B cell (primary cell): Measurements from ENCODE around the gene PDILT. TPM values are rescaled to one million over a fixed set of nuclear protein-coding genes. Genes with fewer than 3 reads are reported as not detected.

Source experiments
- ATAC-seq: fragments of 200-7000 bp; cut with Tn5 transposase; one replicate; pipeline ENCODE4 v1.10.0; 2021; ENCODE audit warnings: low read depth, mild to moderate bottlenecking, moderate number of reproducible peaks, moderate library complexity
- CTCF ChIA-PET: fragments of 350-600 bp; sonication (Branson Sonifier 250); formaldehyde crosslinking; loops from one replicate; lab custom pipeline; 2021; ENCODE audit warnings: antibody characterized with exemption, inconsistent platforms; lab: Charles Lee
- POLR2A ChIA-PET: fragments of 350-600 bp; sonication (Branson Sonifier 250); formaldehyde crosslinking; loops from one replicate; lab custom pipeline; 2021; ENCODE audit warnings: antibody characterized with exemption; lab: Charles Lee
- DNase-seq: peaks from one replicate; pipeline ENCODE4 v3.0.0; 2013
- H2AFZ ChIP-seq: 2 replicates; pipeline ENCODE4 v1.6.1; 2012; ENCODE audit warnings: mild to moderate bottlenecking, low read depth, low read length; ENCODE audit not compliant: insufficient read depth, poor library complexity, severe bottlenecking
- H3K27ac ChIP-seq, 2 donors: 1 replicate in 1 of 2; 2 replicates in 1 of 2; pipeline ENCODE4 v1.5.1; 2012 to 2013; ENCODE audit warnings: low read length in 2 of 2, mild to moderate bottlenecking in 2 of 2, moderate library complexity in 1 of 2
- H3K27me3 ChIP-seq, 4 experiments: fragments of 200-600 bp in 1 of 4; sonication (generic) in 1 of 4; replicated peaks in 1 of 4; 1 replicate in 2 of 4; 2 replicates in 2 of 4; pipeline versions ENCODE4 v1.6.1 to v1.7.0; 2013 to 2016; ENCODE audit warnings: low read length in 3 of 4, mild to moderate bottlenecking in 2 of 4, mixed read lengths in 1 of 4, moderate library complexity in 1 of 4; ENCODE audit not compliant: insufficient read depth in 4 of 4, control insufficient read depth in 3 of 4; ENCODE audit errors: control extremely low read depth in 1 of 4
- H3K36me3 ChIP-seq, 2 experiments: replicated peaks in 1 of 2; 1 replicate in 1 of 2; 2 replicates in 1 of 2; pipeline versions ENCODE4 v1.6.1 to v1.7.1; 2013; ENCODE audit warnings: low read length in 1 of 2; ENCODE audit not compliant: insufficient read depth in 2 of 2, control insufficient read depth in 1 of 2; ENCODE audit errors: control extremely low read depth in 1 of 2, extremely low read depth in 1 of 2
- H3K4me1 ChIP-seq, 2 donors: fragments of 200-600 bp in 1 of 2; sonication (generic) in 1 of 2; 1 replicate in 1 of 2; 2 replicates in 1 of 2; pipeline versions ENCODE4 v1.5.1 to v1.6.1; 2013 to 2017; ENCODE audit warnings: low read length in 2 of 2; ENCODE audit not compliant: control insufficient read depth in 2 of 2, insufficient read depth in 2 of 2
- H3K4me2 ChIP-seq: replicated peaks from 2 replicates; pipeline ENCODE3; 2012; ENCODE audit warnings: mild to moderate bottlenecking, low read depth, low read length; ENCODE audit not compliant: poor library complexity, severe bottlenecking
- H3K4me3 ChIP-seq, 5 experiments: fragments of 200-600 bp in 1 of 5; sonication (generic) in 1 of 5; 1 replicate in 3 of 5; 2 replicates in 2 of 5; pipeline versions ENCODE4 v1.5.1 to v1.7.0; 2011 to 2016; ENCODE audit warnings: low read length in 4 of 5, mild to moderate bottlenecking in 4 of 5, low read depth in 2 of 5, control low read depth in 1 of 5, moderate library complexity in 1 of 5; ENCODE audit not compliant: insufficient read depth in 1 of 5; ENCODE audit errors: control extremely low read depth in 1 of 5, extremely low read depth in 1 of 5
- H3K79me2 ChIP-seq: fragments of 200-600 bp; sonication (generic); one replicate; pipeline ENCODE4 v1.6.0; 2016; ENCODE audit warnings: low read length; ENCODE audit not compliant: control insufficient read depth, insufficient read depth
- H3K9ac ChIP-seq: fragments of 200-600 bp; sonication (generic); 2 replicates; pipeline ENCODE4 v1.6.1; 2017; ENCODE audit warnings: mild to moderate bottlenecking, low read length, moderate library complexity
- H3K9me3 ChIP-seq, 3 donors: one replicate each; pipeline versions ENCODE4 v1.6.1 to v1.7.1; 2013; ENCODE audit warnings: low read length in 2 of 3; ENCODE audit not compliant: control insufficient read depth in 2 of 3, insufficient read depth in 1 of 3; ENCODE audit errors: control extremely low read depth in 1 of 3
- H4K20me1 ChIP-seq: 2 replicates; pipeline ENCODE4 v1.6.0; 2012; ENCODE audit warnings: mild to moderate bottlenecking, low read length; ENCODE audit not compliant: insufficient read depth, control insufficient read depth, poor library complexity, severe bottlenecking
- H3K27ac Mint-ChIP-seq: one replicate; pipeline ENCODE4 v1.8.0; 2021; ENCODE audit warnings: mixed read lengths
- H3K27me3 Mint-ChIP-seq: one replicate; pipeline ENCODE4 v1.8.0; 2021; ENCODE audit warnings: mixed read lengths
- H3K4me1 Mint-ChIP-seq: one replicate; pipeline ENCODE4 v1.8.0; 2021; ENCODE audit warnings: mixed read lengths
- H3K4me3 Mint-ChIP-seq: one replicate; pipeline ENCODE4 v1.8.0; 2021; ENCODE audit warnings: mixed read lengths
- H3K9me3 Mint-ChIP-seq: one replicate; pipeline ENCODE4 v1.8.0; 2022; ENCODE audit warnings: mixed read lengths; ENCODE audit not compliant: insufficient read depth
- EZH2 ChIP-seq: IDR thresholded peaks from 2 replicates; pipeline ENCODE4 v1.6.1; 2012; ENCODE audit warnings: borderline replicate concordance, low read depth, mild to moderate bottlenecking, moderate library complexity, low read length; ENCODE audit not compliant: insufficient read depth, poor library complexity, severe bottlenecking
- WGBS: methylation state at CpG from one replicate; pipeline ENCODE4 v1.1.5; 2013; ENCODE audit warnings: missing lambda C conversion rate; ENCODE audit not compliant: insufficient coverage; 5-methylcytosine and 5-hydroxymethylcytosine counted together
- intact Hi-C: fragments of 100-400 bp; cut with micrococcal nuclease; formaldehyde crosslinking; loops from one replicate; pipeline ENCODE4 v1.10.0; 2022
- polyA plus RNA-seq: library from polyadenylated mRNA; depleted of rRNA; stranded (reverse); fragments of >200 nt; gene quantifications from 2 replicates; pipeline ENCODE4 v1.2.3, GENCODE V29; 2012
- total RNA-seq, 2 donors: library from RNA; stranded (reverse); fragments of 120-200 nt in 1 of 2; gene quantifications; 1 replicate in 1 of 2; 2 replicates in 1 of 2; pipeline versions ENCODE4 v1.2.3 to v1.2.4, GENCODE V29; 2013 to 2022
- TF ChIP-seq, protein P1 (sequence below): fragments of 200-600 bp; IDR thresholded peaks from one replicate; pipeline ENCODE4 v1.8.0; 2022; ENCODE audit warnings: antibody characterized with exemption, mild to moderate bottlenecking

The PDILT gene
- total and polyA plus RNA-seq, 2 donors (not counting 1 experiment from before 2014, with no cell fraction given): not detected

DNA sequence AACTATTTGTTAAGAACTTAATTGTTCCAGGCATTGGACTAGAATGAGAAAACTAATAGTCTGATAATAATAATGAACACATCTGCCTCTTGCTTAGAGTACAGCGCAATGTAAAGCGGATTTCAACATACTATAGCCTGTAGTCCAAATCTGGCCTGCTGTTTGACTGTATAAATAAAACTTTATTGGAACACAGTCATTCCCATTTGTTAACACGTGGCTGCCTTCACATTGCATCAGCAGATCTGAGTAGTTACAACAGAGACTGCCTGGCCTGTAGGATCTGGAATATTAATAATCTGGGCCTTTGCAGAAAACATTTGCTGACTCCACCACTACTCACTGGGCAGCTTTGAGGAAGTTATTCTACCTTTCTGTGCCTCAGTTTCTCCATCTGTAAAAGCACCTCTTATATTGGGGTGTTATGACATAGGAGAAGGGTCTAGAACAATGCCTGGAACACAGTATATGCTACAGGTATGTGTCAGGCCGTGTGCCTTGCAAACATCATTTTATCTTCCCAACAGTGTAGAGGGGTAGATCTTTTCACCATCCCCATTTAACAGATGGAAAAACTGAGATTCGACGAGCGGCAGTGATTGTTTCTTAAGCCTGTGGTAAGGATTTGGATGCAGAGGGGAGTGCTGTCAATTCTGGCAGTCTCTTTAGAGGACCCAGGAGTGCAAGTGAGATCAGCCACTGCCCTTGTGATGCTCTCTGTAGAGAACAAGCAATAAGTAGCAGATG, 22.2 kb downstream of the PDILT start:
- Histone ChIP-seq H3K27me3 (peaks cover 0 to 21% (median 1%) of the 10 kb centered on the region in 4 experiments), H3K36me3 (no peaks in the 10 kb centered on the region), H2AFZ (no peak overlapping the region), H3K79me2 (no peaks in the 10 kb centered on the region), H3K4me1 (no peaks in the 10 kb centered on the region), H3K9me3 (peaks cover 0 to 3% (median 0%) of the 10 kb centered on the region in 3 donors), H3K27ac (no peak overlapping the region), H3K4me2 (no peak overlapping the region), H3K9ac (no peak overlapping the region), H3K4me3 (no peak overlapping the region), H4K20me1 (no peaks in the 10 kb centered on the region)
- ATAC-seq (no peak), DNase-seq (no peak)
- ChIA-PET CTCF (interaction anchor here (3.9 kb wide), 2 partner anchors 12 to 474 kb away, joined by 26 to 30 read pairs; no protein-coding TSS in a partner anchor), POLR2A (no interaction called here)
- TF ChIP-seq, protein P1, sequence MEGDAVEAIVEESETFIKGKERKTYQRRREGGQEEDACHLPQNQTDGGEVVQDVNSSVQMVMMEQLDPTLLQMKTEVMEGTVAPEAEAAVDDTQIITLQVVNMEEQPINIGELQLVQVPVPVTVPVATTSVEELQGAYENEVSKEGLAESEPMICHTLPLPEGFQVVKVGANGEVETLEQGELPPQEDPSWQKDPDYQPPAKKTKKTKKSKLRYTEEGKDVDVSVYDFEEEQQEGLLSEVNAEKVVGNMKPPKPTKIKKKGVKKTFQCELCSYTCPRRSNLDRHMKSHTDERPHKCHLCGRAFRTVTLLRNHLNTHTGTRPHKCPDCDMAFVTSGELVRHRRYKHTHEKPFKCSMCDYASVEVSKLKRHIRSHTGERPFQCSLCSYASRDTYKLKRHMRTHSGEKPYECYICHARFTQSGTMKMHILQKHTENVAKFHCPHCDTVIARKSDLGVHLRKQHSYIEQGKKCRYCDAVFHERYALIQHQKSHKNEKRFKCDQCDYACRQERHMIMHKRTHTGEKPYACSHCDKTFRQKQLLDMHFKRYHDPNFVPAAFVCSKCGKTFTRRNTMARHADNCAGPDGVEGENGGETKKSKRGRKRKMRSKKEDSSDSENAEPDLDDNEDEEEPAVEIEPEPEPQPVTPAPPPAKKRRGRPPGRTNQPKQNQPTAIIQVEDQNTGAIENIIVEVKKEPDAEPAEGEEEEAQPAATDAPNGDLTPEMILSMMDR: no peak
- TF ChIP-seq EZH2: no peak
- peaks cover 2% of the 10 kb centered on the region for H3K4me1 Mint-ChIP-seq
- peaks cover 23% of the 10 kb centered on the region for H3K27me3 Mint-ChIP-seq
- no peak overlapping the region for H3K4me3 Mint-ChIP-seq
- intact Hi-C loops: loop anchor here (2.0 kb wide), 1 partner anchor 484 kb away; no protein-coding TSS in a partner anchor
- WGBS: 93% methylated on average over 3 of the region's 7 CpGs
- H3K9me3 Mint-ChIP-seq: no peaks in the 10 kb centered on the region
- no peak overlapping the region for H3K27ac Mint-ChIP-seq

DNA sequence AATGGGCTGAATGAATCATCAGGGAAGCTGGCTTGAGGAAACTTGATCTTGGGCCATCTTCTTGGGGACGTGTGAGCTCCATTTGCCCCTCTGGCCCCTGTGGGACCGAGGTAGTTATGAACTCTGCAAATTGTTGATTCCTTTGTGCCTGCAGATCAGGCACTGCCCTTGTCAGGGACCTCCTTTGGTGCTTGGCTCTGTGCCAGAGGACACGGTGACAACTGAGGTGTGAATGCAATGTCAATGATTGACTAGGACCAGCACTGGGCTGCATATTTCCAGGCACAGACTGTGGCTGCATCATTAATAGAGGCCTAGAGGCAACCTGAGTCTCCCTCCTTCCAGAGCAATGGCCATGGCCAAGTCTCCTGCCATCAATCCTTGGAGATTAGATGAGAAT, 23.8 kb downstream of the PDILT start:
- no peak overlapping the region for H3K27ac ChIP-seq
- ChIA-PET POLR2A (no interaction called here), CTCF (interaction anchor here (1.2 kb wide), 1 partner anchor 473 kb away, joined by 4 read pairs; no protein-coding TSS in a partner anchor)
- no peak overlapping the region for H3K4me2 ChIP-seq
- no peak overlapping the region for H3K4me3 Mint-ChIP-seq
- H3K4me1 Mint-ChIP-seq: peaks cover 2% of the 10 kb centered on the region
- DNase-seq: no peak
- no peaks in the 10 kb centered on the region for H3K4me1 ChIP-seq
- H3K36me3 ChIP-seq: no peaks in the 10 kb centered on the region
- H3K79me2 ChIP-seq: no peaks in the 10 kb centered on the region
- no peaks in the 10 kb centered on the region for H3K9me3 ChIP-seq
- H3K27ac Mint-ChIP-seq: no peak overlapping the region
- TF ChIP-seq, protein P1: no peak
- no peak for TF ChIP-seq EZH2
- H2AFZ ChIP-seq: no peak overlapping the region
- no peak overlapping the region for H3K9ac ChIP-seq
- H3K27me3 ChIP-seq: peaks cover 0 to 15% (median 0%) of the 10 kb centered on the region in 4 experiments
- ATAC-seq: no peak
- H4K20me1 ChIP-seq: no peaks in the 10 kb centered on the region
- no peaks in the 10 kb centered on the region for H3K9me3 Mint-ChIP-seq
- H3K4me3 ChIP-seq: no peak overlapping the region
- intact Hi-C loops: no loop called here
- peaks cover 25% of the 10 kb centered on the region for H3K27me3 Mint-ChIP-seq
- 78% methylated on average over 3 of the region's 3 CpGs for WGBS
